Smooth muscle cell (in vitro differentiated cells): Measurements from ENCODE around the gene ARL4A. TPM values are rescaled to one million over a fixed set of nuclear protein-coding genes. Genes with fewer than 3 reads are reported as not detected.
A peak's percentile ranks its signal among the peaks of the same experiment; 100 is the strongest.

Experiments used
- DNase-seq: peaks from one replicate; lab custom pipeline; 2025; ENCODE audit not compliant: unreplicated experiment; lab: John Stamatoyannopoulos, UW
- H2AFZ ChIP-seq: fragments of 200-600 bp; sonication (generic); 2 replicates; pipeline ENCODE4 v1.6.0; 2016; ENCODE audit warnings: antibody characterized with exemption, low read depth, mild to moderate bottlenecking
- H3F3A ChIP-seq: fragments of 200-600 bp; sonication (generic); 2 replicates; pipeline ENCODE4 v1.6.0; 2017; ENCODE audit warnings: antibody characterized with exemption, low read depth
- H3K27ac ChIP-seq: fragments of 200-600 bp; sonication (generic); 2 replicates; pipeline ENCODE4 v1.5.1; 2016; ENCODE audit warnings: low read depth, mild to moderate bottlenecking
- H3K27me3 ChIP-seq: fragments of 200-600 bp; sonication (generic); 2 replicates; pipeline ENCODE4 v1.6.1; 2016; ENCODE audit warnings: low read depth, mild to moderate bottlenecking
- H3K36me3 ChIP-seq: fragments of 200-600 bp; sonication (generic); 2 replicates; pipeline ENCODE4 v1.5.1; 2016; ENCODE audit warnings: low read depth
- H3K4me1 ChIP-seq: fragments of 200-600 bp; sonication (generic); 2 replicates; pipeline ENCODE4 v1.5.1; 2016; ENCODE audit warnings: low read depth
- H3K4me2 ChIP-seq: fragments of 200-600 bp; sonication (generic); 2 replicates; pipeline ENCODE4 v1.6.0; 2016; ENCODE audit warnings: mild to moderate bottlenecking
- H3K4me3 ChIP-seq: fragments of 200-600 bp; sonication (generic); 2 replicates; pipeline ENCODE4 v1.5.1; 2016; ENCODE audit warnings: mild to moderate bottlenecking
- H3K79me2 ChIP-seq: fragments of 200-600 bp; sonication (generic); 2 replicates; pipeline ENCODE4 v1.6.0; 2016; ENCODE audit warnings: low read depth, mild to moderate bottlenecking
- H3K9ac ChIP-seq: fragments of 200-600 bp; sonication (generic); 2 replicates; pipeline ENCODE4 v1.6.0; 2016; ENCODE audit warnings: low read depth
- H3K9me3 ChIP-seq: fragments of 200-600 bp; sonication (generic); replicated peaks from 2 replicates; pipeline ENCODE4 v1.5.1; 2016; ENCODE audit warnings: low read depth
- H4K20me1 ChIP-seq: fragments of 200-600 bp; sonication (generic); 2 replicates; pipeline ENCODE4 v1.6.0; 2016; ENCODE audit warnings: low read depth
- CTCF ChIP-seq: fragments of 200-600 bp; sonication (generic); IDR thresholded peaks from 2 replicates; pipeline ENCODE4 v1.5.1; 2017; ENCODE audit warnings: borderline replicate concordance, mild to moderate bottlenecking, antibody characterized with exemption; ENCODE audit not compliant: insufficient read depth, poor library complexity, severe bottlenecking
- WGBS: methylation state at CpG from one replicate; pipeline ENCODE4 v1.1.7; 2016; ENCODE audit warnings: low lambda C conversion rate; 5-methylcytosine and 5-hydroxymethylcytosine counted together
- polyA plus RNA-seq: library from polyadenylated mRNA; unstranded; fragments of >200 nt; fragmentation: Nextera tagmentation; extraction: Ambion mirVana; gene quantifications from 2 replicates; pipeline ENCODE4 v1.2.1, GENCODE V29; 2016
- total RNA-seq: library from RNA; depleted of rRNA; stranded (reverse); fragments of >200 nt; gene quantifications from 2 replicates; pipeline ENCODE4 v1.2.3, GENCODE V29; 2014

The ARL4A gene
- total and polyA plus RNA-seq, 2 experiments from 2014 or later = 86.6 to 113 TPM

- no peak for DNase-seq
- H3K36me3 ChIP-seq = no peaks in the 10 kb centered on the region
- H4K20me1 ChIP-seq = no peaks in the 10 kb centered on the region
- H3K9ac ChIP-seq = no peak overlapping the region
- no peaks in the 10 kb centered on the region for H3K79me2 ChIP-seq
- H3K9me3 ChIP-seq = no peaks in the 10 kb centered on the region
- peaks cover 9% of the 10 kb centered on the region for H3F3A ChIP-seq
- H2AFZ ChIP-seq = no peak overlapping the region
- no peak for TF ChIP-seq CTCF
- no peak overlapping the region for H3K4me3 ChIP-seq
- WGBS = 95% methylated on average over 17 of the region's 17 CpGs
- no peak overlapping the region for H3K4me2 ChIP-seq
- no peaks in the 10 kb centered on the region for H3K27me3 ChIP-seq
- peaks cover 36% of the 10 kb centered on the region for H3K4me1 ChIP-seq
- H3K27ac ChIP-seq = peak overlapping the region; percentile 67
Observed at GRCh38 chr7:12719981-12720865, 32.8 kb downstream of the ARL4A start.

GRCh38 chr7:12721286-12721830 is 33.9 kb downstream of the ARL4A start:
- peaks cover 26% of the 10 kb centered on the region for H3K4me1 ChIP-seq
- DNase-seq = no peak
- H3K9ac ChIP-seq = no peak overlapping the region
- H2AFZ ChIP-seq = no peak overlapping the region
- TF ChIP-seq CTCF = no peak
- H3K27ac ChIP-seq = no peak overlapping the region
- H3K9me3 ChIP-seq = no peaks in the 10 kb centered on the region
- H3K4me3 ChIP-seq = no peak overlapping the region
- H3K27me3 ChIP-seq = no peaks in the 10 kb centered on the region
- H4K20me1 ChIP-seq = no peaks in the 10 kb centered on the region
- no peaks in the 10 kb centered on the region for H3K36me3 ChIP-seq
- H3F3A ChIP-seq = peaks cover 3% of the 10 kb centered on the region
- H3K4me2 ChIP-seq = no peak overlapping the region
- 95% methylated on average over 6 of the region's 6 CpGs for WGBS
- H3K79me2 ChIP-seq = no peaks in the 10 kb centered on the region

GRCh38 chr7:12722136-12722535 is 34.7 kb downstream of the ARL4A start:
- TF ChIP-seq CTCF = no peak
- no peak for DNase-seq
- WGBS = 91% methylated on average over 2 of the region's 2 CpGs
- Histone ChIP-seq H3F3A (peaks cover 2% of the 10 kb centered on the region), H2AFZ (no peak overlapping the region), H3K27ac (no peak overlapping the region), H3K36me3 (no peaks in the 10 kb centered on the region), H4K20me1 (no peaks in the 10 kb centered on the region), H3K9ac (no peak overlapping the region), H3K4me2 (no peak overlapping the region), H3K27me3 (no peaks in the 10 kb centered on the region), H3K79me2 (no peaks in the 10 kb centered on the region), H3K4me1 (peaks cover 18% of the 10 kb centered on the region), H3K9me3 (no peaks in the 10 kb centered on the region), H3K4me3 (no peak overlapping the region)
